ENCODE results near the gene SF3A2. TPM values are rescaled to one million over a fixed set of nuclear protein-coding genes. Genes with fewer than 3 reads are reported as not detected.

SF3A2 gene
- total RNA-seq, 1 donor from 2014 or later, result 71.2 TPM

- DNase-seq (ENCODE audit: extremely low spot score in 2 of 2), result no peak
- H3K9me3 ChIP-seq, result no peaks in the 10 kb centered on the region
- H3K4me1 ChIP-seq, result peaks cover 66% of the 10 kb centered on the region
- H3K36me3 ChIP-seq, result peaks cover 2 to 19% of the 10 kb centered on the region in 2 donors
- H3K27ac ChIP-seq, result peak overlapping the region; percentile 64
- H3K4me3 ChIP-seq, result peak overlapping the region; percentile 32 to 42
- TF ChIP-seq CTCF (IDR thresholded peaks at IDR 0.05), result no peak
- no peak for TF ChIP-seq POLR2A (IDR thresholded peaks at IDR 0.05)
- no peak for TF ChIP-seq POLR2AphosphoS5 (IDR thresholded peaks at IDR 0.05; ENCODE audit: insufficient read depth in 1 of 2, low read depth in 1 of 2)
- no peaks in the 10 kb centered on the region for H3K27me3 ChIP-seq
- intact Hi-C loops (cut with DNase I), result loop anchor here (5.0 kb wide), 2 partner anchors 73 to 152 kb away; no protein-coding TSS in a partner anchor
Measured at GRCh38 chr19:2239771-2240770, 3.4 kb downstream of the SF3A2 start.

- peaks cover 7 to 30% of the 10 kb centered on the region in 2 donors for H3K36me3 ChIP-seq
- intact Hi-C loops (cut with DNase I), result no loop called here
- H3K4me3 ChIP-seq, result peak overlapping the region; percentile 32 to 42
- DNase-seq (ENCODE audit: extremely low spot score in 2 of 2), result no peak
- peaks cover 62% of the 10 kb centered on the region for H3K4me1 ChIP-seq
- TF ChIP-seq POLR2AphosphoS5 (IDR thresholded peaks at IDR 0.05; ENCODE audit: insufficient read depth in 1 of 2, low read depth in 1 of 2) (no peak), CTCF (IDR thresholded peaks at IDR 0.05) (no peak), POLR2A (IDR thresholded peaks at IDR 0.05) (no peak)
- H3K9me3 ChIP-seq, result no peaks in the 10 kb centered on the region
- H3K27me3 ChIP-seq, result no peaks in the 10 kb centered on the region
- peak overlapping the region; percentile 64 for H3K27ac ChIP-seq
Measured at GRCh38 chr19:2240881-2241760, 4.5 kb downstream of the SF3A2 start.

GRCh38 chr19:2242092-2242537 is 5.5 kb downstream of the SF3A2 start:
- H3K9me3 ChIP-seq, result no peaks in the 10 kb centered on the region
- no peak overlapping the region for H3K27ac ChIP-seq
- TF ChIP-seq CTCF (IDR thresholded peaks at IDR 0.05), result no peak
- TF ChIP-seq POLR2A (IDR thresholded peaks at IDR 0.05), result no peak
- no peak for TF ChIP-seq POLR2AphosphoS5 (IDR thresholded peaks at IDR 0.05; ENCODE audit: insufficient read depth in 1 of 2, low read depth in 1 of 2)
- no peak for DNase-seq (ENCODE audit: extremely low spot score in 2 of 2)
- intact Hi-C loops (cut with DNase I), result no loop called here
- no peaks in the 10 kb centered on the region for H3K27me3 ChIP-seq
- peaks cover 64% of the 10 kb centered on the region for H3K4me1 ChIP-seq
- peaks cover 7 to 39% of the 10 kb centered on the region in 2 donors for H3K36me3 ChIP-seq
- H3K4me3 ChIP-seq, result no peak overlapping the region

GRCh38 chr19:2242816-2243215 is 6.2 kb downstream of the SF3A2 start:
- no peak overlapping the region for H3K27ac ChIP-seq
- no peak for DNase-seq (ENCODE audit: extremely low spot score in 2 of 2)
- peaks cover 60% of the 10 kb centered on the region for H3K4me1 ChIP-seq
- TF ChIP-seq POLR2AphosphoS5 (IDR thresholded peaks at IDR 0.05; ENCODE audit: insufficient read depth in 1 of 2, low read depth in 1 of 2), result no peak
- TF ChIP-seq POLR2A (IDR thresholded peaks at IDR 0.05), result no peak
- no peak for TF ChIP-seq CTCF (IDR thresholded peaks at IDR 0.05)
- peaks cover 7 to 46% of the 10 kb centered on the region in 2 donors for H3K36me3 ChIP-seq
- H3K9me3 ChIP-seq, result no peaks in the 10 kb centered on the region
- H3K27me3 ChIP-seq, result no peaks in the 10 kb centered on the region
- H3K4me3 ChIP-seq, result no peak overlapping the region
- intact Hi-C loops (cut with DNase I), result no loop called here

All from vagina (tissue), 2 donors.